Subcutaneous adipose tissue (tissue), 4 donors: ENCODE measurements around the gene STXBP5. TPM values are rescaled to one million over a fixed set of nuclear protein-coding genes. Genes with fewer than 3 reads are reported as not detected.

Experiments used
- total RNA-seq, 4 donors: library from RNA; depleted of rRNA; stranded (reverse); fragments of >200 nt; gene quantifications; one replicate each; pipeline ENCODE4 v1.1.0, GENCODE V29; 2016
- TF ChIP-seq, protein P1 (sequence below): fragments of 450-650 bp; IDR thresholded peaks from one replicate; pipeline ENCODE4 v1.5.1; 2016; ENCODE audit warnings: low read depth, mild to moderate bottlenecking, control low read depth, antibody characterized with exemption, moderate library complexity

The STXBP5 gene
- total RNA-seq, 4 donors from 2014 or later, result 21.3 to 31.3 (median 25.7) TPM

DNA sequence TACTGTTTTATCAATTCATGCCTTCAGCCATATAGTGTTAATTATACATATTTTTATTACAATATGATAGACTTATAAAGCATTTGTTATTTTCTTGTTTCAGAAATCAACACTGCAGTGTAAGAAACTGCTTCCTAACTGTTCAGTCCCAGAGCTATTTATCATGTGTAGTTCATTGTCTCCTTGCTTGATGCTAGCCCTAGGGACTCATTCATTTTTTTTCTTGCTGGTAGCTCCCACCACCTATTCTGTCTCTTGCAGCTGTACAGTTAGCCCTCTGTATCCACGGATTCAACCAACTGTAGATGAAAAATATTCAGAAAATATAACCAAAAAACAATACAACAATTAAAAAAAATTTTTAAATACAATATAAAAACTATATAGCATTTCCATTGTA is 121.3 kb downstream of the STXBP5 start:
- TF ChIP-seq, protein P1, sequence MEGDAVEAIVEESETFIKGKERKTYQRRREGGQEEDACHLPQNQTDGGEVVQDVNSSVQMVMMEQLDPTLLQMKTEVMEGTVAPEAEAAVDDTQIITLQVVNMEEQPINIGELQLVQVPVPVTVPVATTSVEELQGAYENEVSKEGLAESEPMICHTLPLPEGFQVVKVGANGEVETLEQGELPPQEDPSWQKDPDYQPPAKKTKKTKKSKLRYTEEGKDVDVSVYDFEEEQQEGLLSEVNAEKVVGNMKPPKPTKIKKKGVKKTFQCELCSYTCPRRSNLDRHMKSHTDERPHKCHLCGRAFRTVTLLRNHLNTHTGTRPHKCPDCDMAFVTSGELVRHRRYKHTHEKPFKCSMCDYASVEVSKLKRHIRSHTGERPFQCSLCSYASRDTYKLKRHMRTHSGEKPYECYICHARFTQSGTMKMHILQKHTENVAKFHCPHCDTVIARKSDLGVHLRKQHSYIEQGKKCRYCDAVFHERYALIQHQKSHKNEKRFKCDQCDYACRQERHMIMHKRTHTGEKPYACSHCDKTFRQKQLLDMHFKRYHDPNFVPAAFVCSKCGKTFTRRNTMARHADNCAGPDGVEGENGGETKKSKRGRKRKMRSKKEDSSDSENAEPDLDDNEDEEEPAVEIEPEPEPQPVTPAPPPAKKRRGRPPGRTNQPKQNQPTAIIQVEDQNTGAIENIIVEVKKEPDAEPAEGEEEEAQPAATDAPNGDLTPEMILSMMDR, result no peak

- TF ChIP-seq, protein P1, result no peak
These were observed 127.2 kb downstream of the STXBP5 start for GRCh38 chr6:147331401-147331800.

GRCh38 chr6:147337921-147338320 is 133.7 kb downstream of the STXBP5 start:
- TF ChIP-seq, protein P1, result no peak

DNA sequence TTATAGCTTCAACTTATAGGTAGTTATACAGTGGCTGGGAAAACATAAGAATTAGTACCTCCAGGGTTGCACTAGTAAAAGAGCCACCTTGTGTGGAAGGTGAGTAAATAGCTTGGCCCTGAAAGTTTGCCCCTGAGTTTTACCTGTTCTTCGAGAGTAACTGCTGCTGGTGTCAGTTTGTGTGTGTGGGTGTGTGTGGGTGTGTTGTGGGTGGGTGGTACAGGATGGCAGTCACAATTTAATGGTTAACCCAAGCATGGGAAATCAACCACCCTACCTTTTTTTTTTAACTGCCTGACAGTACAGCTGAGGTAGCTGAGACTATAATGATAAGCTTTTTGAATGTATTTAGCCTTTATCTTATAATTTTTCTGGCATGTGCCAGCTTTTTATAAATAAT is 137.3 kb downstream of the STXBP5 start:
- TF ChIP-seq, protein P1, result no peak

DNA sequence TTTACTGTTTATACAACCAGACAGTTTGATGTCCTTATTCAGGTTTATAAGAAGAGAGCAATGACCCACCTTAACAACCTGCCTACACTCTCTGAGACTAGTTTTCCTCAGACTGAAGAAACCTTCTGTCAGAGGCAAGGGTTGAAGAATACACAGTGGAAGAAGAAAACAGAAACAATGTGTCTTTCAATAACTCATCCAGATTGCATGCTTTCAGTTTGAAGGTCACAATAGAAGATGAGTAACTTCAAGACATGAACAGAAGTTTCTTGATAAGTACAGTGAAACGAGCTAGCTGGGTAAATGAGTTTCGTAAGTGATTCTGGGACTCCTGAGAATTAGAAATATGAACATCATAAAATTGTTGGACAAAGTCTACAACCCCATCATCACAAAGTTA is 141.7 kb downstream of the STXBP5 start:
- TF ChIP-seq, protein P1, result no peak

GRCh38 chr6:147347179-147347881 is 143.1 kb downstream of the STXBP5 start:
- TF ChIP-seq, protein P1, result no peak

DNA sequence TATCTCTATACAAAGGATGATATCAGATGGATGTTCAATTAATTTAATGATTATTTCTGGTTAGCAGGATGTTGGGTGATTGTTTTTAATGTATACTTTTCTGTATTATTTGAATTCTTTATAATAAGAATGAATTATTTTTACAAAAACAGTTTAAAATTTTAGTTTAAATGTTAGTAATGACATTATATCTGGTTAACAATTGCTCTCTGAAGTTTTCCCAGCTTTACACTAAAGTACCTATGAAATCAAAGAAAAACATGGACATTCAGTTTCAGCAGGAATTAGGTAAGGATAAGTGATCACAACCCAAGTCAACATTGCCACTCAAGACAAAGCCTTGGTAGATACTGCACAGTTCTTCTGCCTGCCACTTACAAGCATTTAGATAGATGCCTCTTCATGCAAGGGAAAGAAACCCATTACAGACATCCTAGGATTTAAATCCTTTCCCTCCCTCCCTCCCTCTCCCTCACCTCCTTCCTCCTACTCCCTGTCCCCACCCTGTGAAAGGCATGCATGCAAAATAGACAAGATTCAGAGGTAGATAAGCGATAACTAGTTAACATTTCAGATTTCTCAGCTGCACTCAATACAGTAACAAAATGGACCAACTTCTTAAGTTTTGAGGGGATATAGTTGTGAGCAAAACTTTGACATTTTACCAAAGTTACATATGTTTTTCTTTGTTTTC is 143.8 kb downstream of the STXBP5 start:
- TF ChIP-seq, protein P1, result no peak
